WTC11 (cell line): Measurements from ENCODE around the gene MAST4.

Source experiments
- ATF3 ChIP-seq: sonication (generic); formaldehyde crosslinking; conservative IDR thresholded peaks from 2 replicates; pipeline ENCODE4 v1.8.1; 2022; ENCODE audit warnings: mild to moderate bottlenecking, missing genetic modification reagents
- CTCF ChIP-seq: fragments of 200-600 bp; IDR thresholded peaks from 2 replicates; pipeline ENCODE4 v1.8.0; 2022; ENCODE audit warnings: antibody characterized with exemption
- FOXJ3 ChIP-seq: sonication (generic); formaldehyde crosslinking; IDR thresholded peaks from 2 replicates; pipeline ENCODE4 v1.9.0; 2021; ENCODE audit warnings: missing genetic modification reagents, mild to moderate bottlenecking, borderline replicate concordance
- JUN ChIP-seq: sonication (generic); formaldehyde crosslinking; IDR thresholded peaks from 2 replicates; pipeline ENCODE4 v1.8.0; 2023; ENCODE audit warnings: mild to moderate bottlenecking, missing genetic modification reagents
- NR2C2 ChIP-seq: sonication (generic); formaldehyde crosslinking; IDR thresholded peaks from 2 replicates; pipeline ENCODE4 v1.8.0; 2022; ENCODE audit warnings: mild to moderate bottlenecking, missing genetic modification reagents
- NR3C1 ChIP-seq: sonication (generic); formaldehyde crosslinking; conservative IDR thresholded peaks from 2 replicates; pipeline ENCODE4 v1.8.1; 2023; ENCODE audit warnings: low read depth, mild to moderate bottlenecking, missing genetic modification reagents
- PRRX2 ChIP-seq: fragments of 250-450 bp; sonication (Bioruptor Pico); IDR thresholded peaks from 2 replicates; pipeline ENCODE4 v1.8.0; 2021; ENCODE audit warnings: mild to moderate bottlenecking
- SMAD3 ChIP-seq: sonication (generic); formaldehyde crosslinking; IDR thresholded peaks from 2 replicates; pipeline ENCODE4 v1.8.0; 2022; ENCODE audit warnings: missing genetic modification reagents, mild to moderate bottlenecking, borderline replicate concordance
- USF1 ChIP-seq: sonication (generic); formaldehyde crosslinking; IDR thresholded peaks from 2 replicates; pipeline ENCODE4 v1.8.0; 2022; ENCODE audit warnings: mild to moderate bottlenecking, missing genetic modification reagents
- USF2 ChIP-seq: sonication (generic); formaldehyde crosslinking; IDR thresholded peaks from 2 replicates; pipeline ENCODE4 v1.8.1; 2023; ENCODE audit warnings: mild to moderate bottlenecking, missing genetic modification reagents, moderate library complexity
- ZNF512 ChIP-seq: sonication (generic); formaldehyde crosslinking; IDR thresholded peaks from 2 replicates; pipeline ENCODE4 v1.8.1; 2022; ENCODE audit warnings: missing genetic modification reagents, borderline replicate concordance
- TF ChIP-seq, protein P1 (sequence below): sonication (generic); formaldehyde crosslinking; IDR thresholded peaks from 2 replicates; pipeline ENCODE4 v1.8.0; 2022; ENCODE audit warnings: missing genetic modification reagents
- TF ChIP-seq, protein P2 (sequence below): sonication (generic); formaldehyde crosslinking; IDR thresholded peaks from 2 replicates; pipeline ENCODE4 v1.8.1; 2022; ENCODE audit warnings: mild to moderate bottlenecking, missing genetic modification reagents, moderate library complexity, borderline replicate concordance

DNA sequence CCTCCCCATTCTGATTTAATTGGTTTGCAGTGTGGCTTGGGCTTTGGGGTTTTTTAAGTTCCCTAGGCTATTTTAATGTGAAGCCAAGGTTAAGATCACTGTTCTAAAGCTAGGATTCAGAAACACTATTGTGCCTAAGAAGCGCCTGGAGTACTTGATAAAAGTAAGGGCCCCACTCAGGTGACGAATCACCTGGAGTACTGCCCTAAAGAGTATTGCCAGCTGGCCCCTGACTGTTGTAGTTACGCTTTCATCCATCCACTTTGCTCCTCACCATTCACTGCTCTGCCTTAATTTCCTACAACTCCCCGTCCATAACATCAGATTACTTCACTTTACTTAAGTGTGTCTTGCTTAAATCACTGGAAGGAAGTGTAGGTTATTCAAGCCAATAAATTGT, 481.1 kb downstream of the MAST4 start:
- TF ChIP-seq ATF3 (CRISPR knock-in tag) (no peak), CTCF (no peak), USF2 (no peak), SMAD3 (CRISPR knock-in tag) (no peak), FOXJ3 (CRISPR knock-in tag) (no peak), PRRX2 (CRISPR knock-in tag) (no peak), NR3C1 (CRISPR knock-in tag) (no peak), JUN (no peak), USF1 (CRISPR knock-in tag) (no peak), ZNF512 (CRISPR knock-in tag) (no peak), NR2C2 (CRISPR knock-in tag) (no peak)
- TF ChIP-seq, protein P1, sequence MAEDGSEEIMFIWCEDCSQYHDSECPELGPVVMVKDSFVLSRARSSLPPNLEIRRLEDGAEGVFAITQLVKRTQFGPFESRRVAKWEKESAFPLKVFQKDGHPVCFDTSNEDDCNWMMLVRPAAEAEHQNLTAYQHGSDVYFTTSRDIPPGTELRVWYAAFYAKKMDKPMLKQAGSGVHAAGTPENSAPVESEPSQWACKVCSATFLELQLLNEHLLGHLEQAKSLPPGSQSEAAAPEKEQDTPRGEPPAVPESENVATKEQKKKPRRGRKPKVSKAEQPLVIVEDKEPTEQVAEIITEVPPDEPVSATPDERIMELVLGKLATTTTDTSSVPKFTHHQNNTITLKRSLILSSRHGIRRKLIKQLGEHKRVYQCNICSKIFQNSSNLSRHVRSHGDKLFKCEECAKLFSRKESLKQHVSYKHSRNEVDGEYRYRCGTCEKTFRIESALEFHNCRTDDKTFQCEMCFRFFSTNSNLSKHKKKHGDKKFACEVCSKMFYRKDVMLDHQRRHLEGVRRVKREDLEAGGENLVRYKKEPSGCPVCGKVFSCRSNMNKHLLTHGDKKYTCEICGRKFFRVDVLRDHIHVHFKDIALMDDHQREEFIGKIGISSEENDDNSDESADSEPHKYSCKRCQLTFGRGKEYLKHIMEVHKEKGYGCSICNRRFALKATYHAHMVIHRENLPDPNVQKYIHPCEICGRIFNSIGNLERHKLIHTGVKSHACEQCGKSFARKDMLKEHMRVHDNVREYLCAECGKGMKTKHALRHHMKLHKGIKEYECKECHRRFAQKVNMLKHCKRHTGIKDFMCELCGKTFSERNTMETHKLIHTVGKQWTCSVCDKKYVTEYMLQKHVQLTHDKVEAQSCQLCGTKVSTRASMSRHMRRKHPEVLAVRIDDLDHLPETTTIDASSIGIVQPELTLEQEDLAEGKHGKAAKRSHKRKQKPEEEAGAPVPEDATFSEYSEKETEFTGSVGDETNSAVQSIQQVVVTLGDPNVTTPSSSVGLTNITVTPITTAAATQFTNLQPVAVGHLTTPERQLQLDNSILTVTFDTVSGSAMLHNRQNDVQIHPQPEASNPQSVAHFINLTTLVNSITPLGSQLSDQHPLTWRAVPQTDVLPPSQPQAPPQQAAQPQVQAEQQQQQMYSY (CRISPR knock-in tag): no peak
- TF ChIP-seq, protein P2, sequence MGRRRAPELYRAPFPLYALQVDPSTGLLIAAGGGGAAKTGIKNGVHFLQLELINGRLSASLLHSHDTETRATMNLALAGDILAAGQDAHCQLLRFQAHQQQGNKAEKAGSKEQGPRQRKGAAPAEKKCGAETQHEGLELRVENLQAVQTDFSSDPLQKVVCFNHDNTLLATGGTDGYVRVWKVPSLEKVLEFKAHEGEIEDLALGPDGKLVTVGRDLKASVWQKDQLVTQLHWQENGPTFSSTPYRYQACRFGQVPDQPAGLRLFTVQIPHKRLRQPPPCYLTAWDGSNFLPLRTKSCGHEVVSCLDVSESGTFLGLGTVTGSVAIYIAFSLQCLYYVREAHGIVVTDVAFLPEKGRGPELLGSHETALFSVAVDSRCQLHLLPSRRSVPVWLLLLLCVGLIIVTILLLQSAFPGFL (CRISPR knock-in tag): no peak
